ENCODE measurements around the gene ARMC9.
"Not testable (repeated sequence)": the region's sequence is repeated elsewhere in the genome, so short reads cannot be mapped to it uniquely, and the experiment has no call there.

The ARMC9 gene

GRCh38 chr2:231387904-231388724 lies 189.7 kb downstream of the ARMC9 start:
- DNase-seq: no peak

DNA sequence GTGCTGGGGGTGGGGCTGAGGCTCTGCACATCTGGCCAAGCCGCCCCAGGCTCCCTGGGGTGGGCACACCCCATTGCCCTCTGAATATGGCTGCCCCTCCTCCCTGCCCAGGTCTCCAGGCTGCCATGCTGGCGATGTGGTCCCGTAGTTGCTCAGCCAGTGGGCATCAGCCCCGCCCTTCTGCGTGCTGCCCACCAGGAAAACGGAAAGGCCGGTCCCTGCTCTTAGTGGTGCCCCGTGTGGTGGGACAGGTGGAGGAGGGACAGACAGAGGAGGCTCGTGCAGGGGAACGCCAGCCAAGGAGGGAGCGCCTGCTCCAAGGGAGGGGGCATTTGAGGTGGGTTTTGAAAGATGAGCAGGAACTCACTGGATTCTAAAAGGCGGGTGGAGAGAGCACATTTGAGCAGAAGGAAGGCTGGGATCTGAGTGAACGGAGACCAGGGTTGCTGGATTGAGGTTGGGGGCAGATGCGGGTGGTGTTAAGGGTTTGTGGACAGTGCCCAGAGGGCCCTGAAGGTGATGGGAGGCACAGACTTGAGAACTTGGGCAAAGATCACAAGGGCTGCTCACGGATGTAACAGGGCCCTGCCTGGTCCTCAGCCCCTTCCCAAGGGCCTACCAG lies 190.4 kb downstream of the ARMC9 start:
- DNase-seq: no peak

- no peak for DNase-seq
These were observed 192.2 kb downstream of the ARMC9 start for GRCh38 chr2:231390667-231391066.

GRCh38 chr2:231391981-231392380 lies 193.6 kb downstream of the ARMC9 start:
- DNase-seq: no peak

DNA sequence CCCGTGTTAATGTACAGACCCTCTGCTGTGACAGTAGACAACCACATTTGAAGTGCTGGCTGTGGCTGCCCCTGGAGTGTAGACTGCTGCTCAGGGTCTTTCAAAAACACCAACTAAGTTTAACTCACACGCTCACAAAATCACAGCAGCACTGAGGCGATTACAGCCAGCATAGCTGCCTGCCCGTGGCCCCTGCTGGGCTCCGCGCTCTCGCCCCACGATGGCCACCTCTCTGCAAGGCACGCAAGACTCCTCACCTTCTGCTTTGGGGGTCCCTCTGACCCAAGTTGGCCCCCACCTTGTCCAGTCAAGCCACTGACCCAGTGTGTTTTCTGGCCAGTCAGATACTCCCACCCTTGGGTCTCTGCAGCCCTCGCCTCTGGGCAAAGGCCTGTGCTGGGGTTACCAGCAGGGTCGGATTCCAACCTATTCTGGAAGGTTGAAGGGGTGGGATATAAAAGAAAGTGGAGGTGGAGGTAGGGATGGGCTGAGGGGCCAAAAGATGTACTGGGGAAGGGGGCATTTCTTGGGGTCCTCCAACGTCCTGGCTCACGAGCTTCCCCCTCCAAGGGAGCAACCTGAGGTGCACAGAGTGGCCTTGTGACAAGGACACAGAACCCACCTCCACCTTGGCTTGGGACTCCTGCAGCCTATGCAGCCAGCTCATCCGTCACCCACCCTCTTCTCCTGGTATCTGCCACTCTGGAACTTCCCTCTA lies 194.2 kb downstream of the ARMC9 start:
- no peak for DNase-seq

DNA sequence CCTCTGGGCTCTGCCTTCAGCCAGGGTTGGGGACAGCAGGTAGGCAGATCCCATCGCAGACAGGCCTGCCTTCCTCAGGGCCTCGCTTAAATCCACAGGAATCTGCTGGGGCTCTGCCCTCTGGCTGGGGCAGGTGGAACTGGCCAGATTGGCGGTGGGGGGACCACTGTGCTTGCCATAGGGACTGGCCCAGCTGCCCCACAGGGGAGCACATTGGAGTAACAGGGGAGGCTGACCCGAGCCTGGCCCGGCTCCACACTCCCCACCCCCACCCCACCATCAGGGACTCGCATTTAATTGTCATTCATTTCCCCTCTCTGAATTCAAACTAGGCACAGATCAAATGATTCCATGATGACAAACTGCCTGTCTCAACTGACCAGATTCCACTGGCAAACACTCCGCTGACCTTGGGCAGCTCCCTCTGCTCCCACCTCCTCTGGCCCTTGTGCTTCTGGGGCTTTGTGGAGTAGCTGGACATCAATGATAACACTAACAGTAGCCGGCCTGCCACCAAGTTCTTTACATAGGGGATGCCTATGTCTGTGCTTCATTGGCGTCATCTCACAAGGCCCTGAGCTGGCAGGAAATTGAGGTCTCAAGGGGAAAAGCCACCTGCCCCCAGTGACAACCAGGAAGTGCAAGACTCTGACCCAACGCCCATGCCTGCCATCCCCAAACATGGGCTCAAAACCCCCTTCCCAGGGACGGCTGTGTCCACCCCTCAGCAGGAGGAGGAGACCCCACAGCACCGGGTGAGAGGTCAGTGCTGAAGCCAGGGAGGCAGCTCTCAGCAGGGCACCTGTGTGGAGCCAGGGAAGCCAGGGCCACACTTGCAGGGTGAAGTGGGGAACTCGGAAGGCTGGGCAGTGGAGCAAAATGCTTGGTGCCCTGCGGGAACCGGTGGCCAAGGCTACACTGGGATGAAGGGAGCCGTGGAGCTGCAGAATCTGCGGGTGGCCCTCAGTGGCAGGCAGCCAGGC lies 195.0 kb downstream of the ARMC9 start:
- DNase-seq: no peak

DNA sequence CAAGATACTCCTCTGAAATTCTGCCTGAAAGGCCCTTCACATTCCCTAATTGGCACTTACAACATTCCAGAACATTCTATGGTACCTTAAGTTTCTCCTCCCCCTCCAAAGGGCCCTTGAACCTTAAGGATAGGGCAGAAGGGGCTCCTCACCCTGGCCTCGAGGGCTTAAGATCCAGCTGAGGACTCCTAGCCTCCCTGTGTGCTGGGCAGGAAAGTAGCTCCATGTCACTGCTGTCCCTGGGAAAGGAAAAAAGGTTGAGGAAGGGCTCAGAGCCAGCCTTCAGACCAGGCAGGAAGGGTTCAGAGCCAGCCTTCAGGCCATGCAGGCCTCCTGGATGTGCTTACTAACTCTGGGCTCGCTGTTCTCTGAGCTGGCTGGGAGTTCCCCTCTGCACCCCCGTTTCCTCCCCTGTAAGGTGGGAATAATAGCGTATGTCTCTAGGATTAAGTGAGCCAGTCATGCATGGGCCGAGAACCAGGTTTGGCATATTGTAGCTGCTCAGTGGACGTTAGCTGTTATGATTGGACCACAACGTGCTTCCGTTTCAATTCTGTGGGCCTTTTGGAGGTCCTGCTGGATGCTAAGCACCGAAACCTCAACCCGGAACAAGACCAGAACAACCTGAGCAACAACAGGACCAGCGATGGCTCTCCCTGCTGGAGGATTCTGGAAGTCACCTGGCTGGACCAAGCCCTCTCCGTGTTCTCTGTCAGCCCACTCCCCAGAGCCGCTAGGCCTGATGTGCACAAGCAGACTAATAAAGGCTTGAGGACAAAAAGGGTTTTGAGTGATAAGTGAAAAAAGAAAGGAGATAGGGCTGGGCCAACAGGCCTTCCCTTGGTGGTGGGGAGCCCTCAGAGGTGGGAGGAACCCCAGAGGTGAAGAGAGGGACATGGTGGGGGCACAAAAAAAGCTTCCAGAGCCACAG lies 196.0 kb downstream of the ARMC9 start:
- DNase-seq: no peak

- peak; percentile 1 for DNase-seq
These were observed 197.0 kb downstream of the ARMC9 start, which contains the start of gene B3GNT7 for GRCh38 chr2:231395188-231396057. Gene B3GNT7, plus strand, starts transcription at chr2:231395710. Its CDS starts 94 bp downstream, at chr2:231395804.

DNA sequence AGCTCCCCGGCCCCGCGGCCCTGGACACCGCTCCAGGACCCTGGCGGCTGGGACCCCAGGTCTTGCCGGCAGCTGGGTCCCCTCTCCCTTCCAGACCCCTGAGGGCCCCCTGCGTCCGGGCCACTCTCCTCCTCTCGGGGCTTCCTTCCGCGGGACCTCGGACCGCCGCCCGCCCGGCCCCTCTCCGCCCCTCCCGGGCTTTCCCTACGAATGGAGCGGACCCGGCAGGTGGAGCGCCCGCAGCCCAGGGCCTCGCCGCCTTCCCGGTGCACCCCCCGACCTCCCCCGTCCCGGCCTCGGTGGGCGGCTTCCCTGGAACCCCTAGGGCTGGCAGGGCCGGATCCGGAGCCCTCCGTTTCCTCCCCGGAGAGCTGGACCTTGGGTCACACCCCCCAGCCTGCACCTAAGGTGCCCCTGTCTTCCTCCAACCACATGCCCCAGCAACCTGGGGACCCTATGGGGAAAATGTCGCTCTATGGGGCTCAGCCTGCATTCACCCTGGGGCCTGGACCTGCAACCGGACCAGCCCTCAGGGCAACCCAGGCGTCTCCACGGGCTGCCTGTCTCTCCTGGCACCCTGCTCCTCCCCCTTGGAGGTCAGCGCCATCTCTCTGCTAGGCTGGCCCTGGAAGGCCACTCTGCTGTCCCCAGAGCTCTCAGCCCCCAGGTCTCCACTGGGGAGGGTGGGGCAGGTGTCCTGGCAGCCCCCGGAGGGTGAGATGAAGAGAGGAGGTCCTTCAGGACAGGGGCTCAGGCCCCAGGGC lies 197.8 kb downstream of the ARMC9 start:
- no peak for DNase-seq

- no peak for DNase-seq
These were observed 198.8 kb downstream of the ARMC9 start for GRCh38 chr2:231397011-231397927.

DNA sequence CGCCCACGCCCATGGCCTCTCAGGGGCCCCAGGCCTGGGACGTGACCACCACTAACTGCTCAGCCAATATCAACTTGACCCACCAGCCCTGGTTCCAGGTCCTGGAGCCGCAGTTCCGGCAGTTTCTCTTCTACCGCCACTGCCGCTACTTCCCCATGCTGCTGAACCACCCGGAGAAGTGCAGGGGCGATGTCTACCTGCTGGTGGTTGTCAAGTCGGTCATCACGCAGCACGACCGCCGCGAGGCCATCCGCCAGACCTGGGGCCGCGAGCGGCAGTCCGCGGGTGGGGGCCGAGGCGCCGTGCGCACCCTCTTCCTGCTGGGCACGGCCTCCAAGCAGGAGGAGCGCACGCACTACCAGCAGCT lies 199.5 kb downstream of the ARMC9 start:
- DNase-seq: no peak

DNA sequence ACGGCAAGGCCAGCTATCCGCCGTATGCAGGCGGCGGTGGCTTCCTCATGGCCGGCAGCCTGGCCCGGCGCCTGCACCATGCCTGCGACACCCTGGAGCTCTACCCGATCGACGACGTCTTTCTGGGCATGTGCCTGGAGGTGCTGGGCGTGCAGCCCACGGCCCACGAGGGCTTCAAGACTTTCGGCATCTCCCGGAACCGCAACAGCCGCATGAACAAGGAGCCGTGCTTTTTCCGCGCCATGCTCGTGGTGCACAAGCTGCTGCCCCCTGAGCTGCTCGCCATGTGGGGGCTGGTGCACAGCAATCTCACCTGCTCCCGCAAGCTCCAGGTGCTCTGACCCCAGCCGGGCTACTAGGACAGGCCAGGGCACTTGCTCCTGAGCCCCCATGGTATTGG lies 200.2 kb downstream of the ARMC9 start:
- no peak for DNase-seq

DNA sequence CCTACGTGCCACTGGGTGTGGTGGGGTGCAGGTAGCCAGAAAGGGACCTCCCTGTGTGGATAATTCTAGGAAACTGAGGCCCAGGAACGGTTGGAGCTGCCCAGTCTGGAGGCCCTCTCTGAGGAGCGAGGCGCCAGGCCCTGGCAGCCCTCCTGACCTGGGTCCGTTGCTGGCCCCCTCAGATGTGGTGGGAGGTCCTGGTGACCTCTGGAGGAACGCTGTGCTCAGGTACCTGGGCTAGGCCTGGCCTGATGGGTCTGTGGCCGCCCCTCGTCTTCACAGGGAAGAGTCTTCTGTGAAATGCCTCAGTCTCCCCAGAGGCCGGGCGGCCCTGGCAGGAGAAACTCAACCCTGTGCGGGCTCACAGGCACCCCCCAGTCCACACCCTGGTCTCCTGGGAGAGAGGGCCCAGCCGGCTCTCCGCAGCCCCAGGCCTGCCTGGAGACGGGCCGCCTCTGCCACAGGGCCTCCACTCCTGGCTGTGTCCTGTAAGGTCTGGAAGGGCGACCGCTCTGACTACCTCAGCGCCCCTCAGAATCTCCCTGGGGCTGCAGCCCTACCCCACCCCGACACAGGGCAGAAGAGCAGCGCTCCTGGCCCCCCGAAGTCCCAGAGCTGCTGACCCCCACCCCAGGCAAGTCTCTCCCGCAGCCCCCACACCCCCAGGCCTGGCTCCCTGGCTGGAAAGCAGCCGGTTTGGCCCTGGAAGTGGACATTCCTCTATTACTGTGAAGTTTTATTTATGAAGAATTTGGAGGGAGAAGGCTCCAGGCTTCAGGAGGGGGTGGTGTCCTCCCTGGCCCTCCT lies 200.8 kb downstream of the ARMC9 start:
- no peak for DNase-seq

- DNase-seq: no peak
These were observed 201.6 kb downstream of the ARMC9 start for GRCh38 chr2:231399853-231400680.

DNA sequence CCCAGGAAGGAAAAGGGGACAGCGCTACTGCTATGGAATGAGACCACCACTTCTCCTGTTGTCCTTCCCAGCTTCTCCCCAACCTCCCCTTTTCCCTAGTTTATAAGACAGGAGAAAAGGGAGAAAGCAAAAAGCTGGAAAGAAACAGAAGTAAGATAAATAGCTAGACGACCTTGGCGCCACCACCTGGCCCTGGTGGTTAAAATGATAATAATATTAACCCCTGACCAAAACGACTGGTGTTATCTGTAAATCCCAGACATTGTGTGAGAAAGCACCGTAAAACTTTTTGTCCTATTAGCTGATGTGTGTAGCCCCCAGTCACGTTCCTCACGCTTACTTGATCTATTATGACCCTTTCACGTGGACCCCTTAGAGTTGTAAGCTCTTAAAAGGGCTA lies 202.2 kb downstream of the ARMC9 start:
- not testable (repeated sequence) for DNase-seq

GRCh38 chr2:231401101-231401500 lies 202.7 kb downstream of the ARMC9 start:
- DNase-seq: not testable (repeated sequence)

Data from NCI-H1105 treated with DMSO at 0.1 percent for 48 hours (cell line).